Pancreas (tissue), 10 donors: Measurements from ENCODE around the gene ZBTB7B. TPM values are rescaled to one million over a fixed set of nuclear protein-coding genes. Genes with fewer than 3 reads are reported as not detected.

Source experiments
- ATAC-seq, 4 donors: fragments of 200-7000 bp; cut with Tn5 transposase; one replicate each; pipeline versions ENCODE4 v1.8.0 to v1.9.1; 2020; ENCODE audit warnings: mild to moderate bottlenecking in 4 of 4, moderate library complexity in 4 of 4
- DNase-seq, 6 donors: peaks; one replicate each; pipeline ENCODE4 v3.0.0-alpha.2; 2020
- FAIRE-seq: peaks from 2 replicates; lab custom pipeline; 2012; peaks lifted over from hg19 to GRCh38; lab: Jason Lieb, UNC
- H3K27ac ChIP-seq, 4 donors: fragments of 200-600 bp; sonication (generic); 1 replicate in 3 of 4; 2 replicates in 1 of 4; pipeline versions ENCODE4 v1.5.0 to v1.8.0; 2020
- H3K27me3 ChIP-seq, 4 donors: fragments of 200-600 bp; one replicate each; pipeline ENCODE4 v1.8.0; 2021
- H3K36me3 ChIP-seq, 3 donors: fragments of 200-600 bp; sonication (generic) in 1 of 3; one replicate each; pipeline versions ENCODE4 v1.5.0 to v1.8.0; 2020 to 2021
- H3K4me1 ChIP-seq, 3 donors: fragments of 200-600 bp; one replicate each; pipeline ENCODE4 v1.8.0; 2021
- H3K4me3 ChIP-seq, 4 donors: fragments of 200-600 bp; sonication (generic) in 2 of 4; one replicate each; pipeline versions ENCODE4 v1.5.0 to v1.8.0; 2020 to 2021
- H3K9me3 ChIP-seq, 4 donors: fragments of 200-600 bp; one replicate each; pipeline ENCODE4 v1.8.0; 2021
- WGBS, 2 donors: extraction: QIAGEN DNeasy Blood & Tissue Kit; methylation state at CpG; one replicate each; pipeline ENCODE4 v1.1.7; 2013; 5-methylcytosine and 5-hydroxymethylcytosine counted together
- intact Hi-C, 3 donors: fragments of 100-400 bp; cut with DNase I; formaldehyde crosslinking; loops; one replicate each; pipeline versions ENCODE4 v1.11.1 to v1.14.2; 2022
- polyA plus RNA-seq, 2 donors: library from polyadenylated mRNA; stranded (reverse); fragments of 200-250 nt; gene quantifications; one replicate each; pipeline ENCODE4 v1.2.3, GENCODE V29; 2013
- total RNA-seq, 6 donors: library from RNA; stranded (reverse); fragmentation: NEBNext Ultra II Directional in 4 of 6; extraction: Animal tissue kit (Norgen Biotek cat#: 25700) in 4 of 6; gene quantifications; one replicate each; pipeline versions ENCODE4 v1.2.1 to v1.2.4, GENCODE V29; 2021 to 2023
- TF ChIP-seq, protein P1 (sequence below), 4 donors: fragments of 200-600 bp; sonication (generic) in 3 of 4; IDR thresholded peaks; one replicate each; pipeline versions ENCODE4 v1.5.0 to v1.8.0; 2021; ENCODE audit warnings: antibody characterized with exemption in 4 of 4
- donor health status: healthy with polysubstance abuse.
- donor health status: DM: no; HTN: no; CAD: no; lungs with moderate emphysema.
- donor health status: DM: no; HTN: no; CAD: no.
- donor health status: control.
- donor health status: control.
- donor health status: Bipolar disorder and iron deficiency.
- donor health status: DM: yes; HTN: yes; CAD: no.
- donor health status: DM: no; HTN: no; CAD: no.
- donor health status: DM: no; HTN: no; CAD: no.
- donor health status: DM: yes; HTN: yes; CAD: no.

The ZBTB7B gene
- total and polyA plus RNA-seq, 8 donors, result 19.8 to 38.4 (median 34.4) TPM

- Histone ChIP-seq H3K27ac (no peak overlapping the region), H3K4me3 (no peak overlapping the region), H3K27me3 (no peaks in the 10 kb centered on the region), H3K36me3 (peaks cover 0 to 44% (median 27%) of the 10 kb centered on the region in 3 donors), H3K4me1 (peaks cover 2 to 10% (median 2%) of the 10 kb centered on the region in 3 donors), H3K9me3 (no peaks in the 10 kb centered on the region)
- no peak for DNase-seq
- no peak for ATAC-seq
- intact Hi-C loops, result loop anchor here in 2 of 3 donors (10.0 kb wide), 1 partner anchor 49 kb away; no protein-coding TSS in a partner anchor
- FAIRE-seq, result no peak
- TF ChIP-seq, protein P1, sequence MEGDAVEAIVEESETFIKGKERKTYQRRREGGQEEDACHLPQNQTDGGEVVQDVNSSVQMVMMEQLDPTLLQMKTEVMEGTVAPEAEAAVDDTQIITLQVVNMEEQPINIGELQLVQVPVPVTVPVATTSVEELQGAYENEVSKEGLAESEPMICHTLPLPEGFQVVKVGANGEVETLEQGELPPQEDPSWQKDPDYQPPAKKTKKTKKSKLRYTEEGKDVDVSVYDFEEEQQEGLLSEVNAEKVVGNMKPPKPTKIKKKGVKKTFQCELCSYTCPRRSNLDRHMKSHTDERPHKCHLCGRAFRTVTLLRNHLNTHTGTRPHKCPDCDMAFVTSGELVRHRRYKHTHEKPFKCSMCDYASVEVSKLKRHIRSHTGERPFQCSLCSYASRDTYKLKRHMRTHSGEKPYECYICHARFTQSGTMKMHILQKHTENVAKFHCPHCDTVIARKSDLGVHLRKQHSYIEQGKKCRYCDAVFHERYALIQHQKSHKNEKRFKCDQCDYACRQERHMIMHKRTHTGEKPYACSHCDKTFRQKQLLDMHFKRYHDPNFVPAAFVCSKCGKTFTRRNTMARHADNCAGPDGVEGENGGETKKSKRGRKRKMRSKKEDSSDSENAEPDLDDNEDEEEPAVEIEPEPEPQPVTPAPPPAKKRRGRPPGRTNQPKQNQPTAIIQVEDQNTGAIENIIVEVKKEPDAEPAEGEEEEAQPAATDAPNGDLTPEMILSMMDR (IDR thresholded peaks at IDR 0.05), result no peak
- WGBS, 2 donors, result 86 to 89% methylated on average over 7 of the region's 7 CpGs
Observed at GRCh38 chr1:154966111-154966510, 36.5 kb upstream of the ZBTB7B start.

DNA sequence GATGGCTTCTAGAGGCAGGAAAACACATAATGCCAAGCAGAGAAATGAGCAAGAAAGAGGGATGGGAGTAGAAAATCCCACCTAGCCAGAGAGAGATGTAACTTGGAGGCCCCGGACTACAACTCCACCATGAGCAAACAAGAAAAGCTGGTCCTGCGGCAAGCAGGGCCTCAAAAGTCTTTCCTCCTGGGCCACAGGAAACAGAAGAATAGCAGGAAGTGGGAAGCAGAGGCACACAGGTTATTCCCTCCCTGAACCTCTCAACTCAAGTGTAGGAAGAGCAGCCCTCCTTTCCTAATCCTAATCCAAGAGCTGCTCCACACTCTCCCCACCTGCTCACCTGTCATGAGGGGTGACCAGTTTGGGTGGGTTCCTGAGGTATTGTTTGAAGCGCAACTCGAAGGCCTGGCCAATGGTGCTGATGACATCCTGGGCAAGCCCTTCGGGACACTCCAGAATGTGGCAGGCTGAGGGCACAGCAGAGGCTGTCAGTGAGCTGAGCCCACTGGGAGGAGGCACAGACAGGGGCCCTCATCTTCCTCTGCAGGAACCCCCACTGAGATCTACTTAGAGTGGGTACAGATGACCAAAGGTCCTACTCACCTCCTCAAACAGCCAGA is 35.2 kb upstream of the ZBTB7B start:
- ATAC-seq (no peak), DNase-seq (no peak), FAIRE-seq (no peak)
- TF ChIP-seq, protein P1 (IDR thresholded peaks at IDR 0.05), result no peak
- Histone ChIP-seq H3K9me3 (no peaks in the 10 kb centered on the region), H3K4me3 (no peak overlapping the region), H3K27me3 (no peaks in the 10 kb centered on the region), H3K27ac (no peak overlapping the region), H3K4me1 (peaks cover 12 to 23% (median 15%) of the 10 kb centered on the region in 3 donors), H3K36me3 (peaks cover 0 to 44% (median 27%) of the 10 kb centered on the region in 3 donors)
- intact Hi-C loops, result loop anchor here in 2 of 3 donors (10.0 kb wide), 1 partner anchor 47 kb away; no protein-coding TSS in a partner anchor
- WGBS, 2 donors, result 79 to 89% methylated on average over 5 of the region's 5 CpGs

DNA sequence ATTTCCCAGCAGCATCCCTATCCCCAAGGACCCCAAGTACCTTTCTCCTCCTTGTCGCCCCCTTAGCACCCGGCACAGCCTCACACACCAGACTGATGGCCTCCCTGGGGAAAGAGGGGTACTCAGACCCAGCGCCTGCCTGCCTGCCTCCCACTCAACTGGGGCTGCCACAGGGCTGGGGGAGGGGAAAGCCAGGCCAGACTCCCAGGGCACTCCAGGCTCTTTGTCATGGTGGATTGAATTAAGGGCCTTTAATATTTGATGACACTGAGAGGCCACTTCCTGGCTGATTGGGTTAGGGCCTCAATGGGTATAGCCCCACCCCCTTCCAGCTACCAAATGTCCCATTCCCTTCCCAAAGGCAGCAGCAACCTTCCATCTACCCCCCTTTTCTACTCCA is 33.9 kb upstream of the ZBTB7B start:
- no peak for ATAC-seq
- Histone ChIP-seq H3K27ac (no peak overlapping the region), H3K4me3 (no peak overlapping the region), H3K4me1 (peaks cover 12 to 22% (median 20%) of the 10 kb centered on the region in 3 donors), H3K9me3 (no peaks in the 10 kb centered on the region), H3K27me3 (no peaks in the 10 kb centered on the region), H3K36me3 (peaks cover 0 to 38% (median 21%) of the 10 kb centered on the region in 3 donors)
- TF ChIP-seq, protein P1 (IDR thresholded peaks at IDR 0.05), result no peak
- no peak for DNase-seq
- 82 to 89% methylated on average over 3 of the region's 3 CpGs for WGBS, 2 donors
- no peak for FAIRE-seq
- intact Hi-C loops, result loop anchor here in 2 of 3 donors (10.0 kb wide), 1 partner anchor 46 kb away; no protein-coding TSS in a partner anchor

GRCh38 chr1:154969246-154969645 is 33.4 kb upstream of the ZBTB7B start:
- FAIRE-seq (no peak), DNase-seq (no peak), ATAC-seq (no peak)
- intact Hi-C loops, result loop anchor here in 2 of 3 donors (10.0 kb wide), 1 partner anchor 46 kb away; no protein-coding TSS in a partner anchor
- Histone ChIP-seq H3K27me3 (no peaks in the 10 kb centered on the region), H3K36me3 (peaks cover 0 to 37% (median 21%) of the 10 kb centered on the region in 3 donors), H3K9me3 (no peaks in the 10 kb centered on the region), H3K4me3 (no peak overlapping the region), H3K4me1 (peaks cover 12 to 22% (median 20%) of the 10 kb centered on the region in 3 donors), H3K27ac (no peak overlapping the region)
- WGBS, 2 donors, result 77 to 80% methylated on average over 5 of the region's 5 CpGs
- TF ChIP-seq, protein P1 (IDR thresholded peaks at IDR 0.05), result no peak
